NCI-H82 (cell line): ENCODE data around the gene RTKN.

ENCODE experiments used
- DNase-seq: peaks from one replicate; lab custom pipeline; 2025; lab: John Stamatoyannopoulos, UW

RTKN gene

DNA sequence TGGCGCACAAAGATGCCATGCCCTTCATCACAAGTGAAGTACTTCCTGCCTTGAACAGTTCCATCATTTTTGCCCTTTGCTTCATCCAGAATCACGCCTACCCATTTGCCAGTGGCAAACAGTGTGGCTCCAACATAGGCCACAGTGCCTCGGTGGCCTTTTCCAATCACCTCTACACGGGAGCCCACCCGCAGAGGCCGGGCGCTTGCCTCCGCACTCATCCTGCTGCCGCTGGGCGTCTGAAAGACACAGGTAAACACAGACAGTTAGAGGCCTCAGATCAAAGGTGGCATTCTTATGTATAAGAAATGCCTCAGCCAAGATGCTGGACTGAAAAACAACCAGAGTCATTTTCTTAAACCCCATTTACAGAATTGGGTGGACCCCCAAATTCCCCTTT, 63.7 kb downstream of the RTKN start:
- no peak for DNase-seq

DNA sequence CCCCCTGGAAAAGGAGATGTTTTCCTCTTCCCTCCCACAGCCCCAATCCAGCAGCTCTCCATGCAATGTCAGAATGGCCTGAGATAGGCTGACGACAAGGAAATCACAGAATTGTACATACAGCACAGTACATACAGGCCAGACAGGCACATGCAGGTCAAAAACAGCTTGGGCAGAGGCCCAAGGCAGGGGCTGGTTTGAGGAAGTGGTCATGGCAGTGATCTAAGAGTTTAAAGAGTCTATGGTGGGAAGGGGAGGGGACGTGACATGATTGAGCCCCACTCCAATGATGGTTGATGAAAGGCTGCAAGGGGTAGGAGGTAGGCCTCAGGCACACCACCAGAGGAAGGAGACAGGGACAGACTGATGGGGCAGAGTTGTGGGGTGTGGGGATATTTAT, 65.9 kb downstream of the RTKN start:
- DNase-seq = no peak
